ENCODE measurements around the gene KCNT2. TPM values are rescaled to one million over a fixed set of nuclear protein-coding genes. Genes with fewer than 3 reads are reported as not detected.

Gene KCNT2
- total and polyA plus RNA-seq, 4 donors: 11.2 to 43.1 (median 23.3) TPM

GRCh38 chr1:196214866-196215265 lies 393.4 kb downstream of the KCNT2 start:
- Histone ChIP-seq H3K4me3 (ENCODE audit: low read depth, low read length) (no peak overlapping the region), H3K4me1 (ENCODE audit: control insufficient read depth, insufficient read depth, low read length) (no peaks in the 10 kb centered on the region)
- WGBS (ENCODE audit: insufficient coverage): no CpG with 5 or more reads among the region's 2 CpGs

GRCh38 chr1:196209983-196210382 lies 398.3 kb downstream of the KCNT2 start:
- 100% methylated on average over 1 of the region's 2 CpGs for WGBS (ENCODE audit: insufficient coverage)
- Histone ChIP-seq H3K4me1 (ENCODE audit: control insufficient read depth, insufficient read depth, low read length) (no peaks in the 10 kb centered on the region), H3K36me3 (ENCODE audit: control insufficient read depth, insufficient read depth, low read length) (no peaks in the 10 kb centered on the region), H3K27me3 (ENCODE audit: control insufficient read depth, insufficient read depth, low read length) (no peaks in the 10 kb centered on the region), H3K9me3 (ENCODE audit: control insufficient read depth, insufficient read depth, low read length) (no peaks in the 10 kb centered on the region), H3K27ac (ENCODE audit: low read depth, low read length) (no peak overlapping the region), H3K4me3 (ENCODE audit: low read depth, low read length) (no peak overlapping the region)
- peak in 1 of 6 donors; percentile 72 for DNase-seq (ENCODE audit: low read depth in 4 of 6, low spot score in 6 of 6)

More at GRCh38 chr1:196214866-196215265, 393.4 kb downstream of the KCNT2 start:
- no peak for DNase-seq (ENCODE audit: low read depth in 4 of 6, low spot score in 6 of 6)
- Histone ChIP-seq H3K36me3 (ENCODE audit: control insufficient read depth, insufficient read depth, low read length) (no peaks in the 10 kb centered on the region), H3K27ac (ENCODE audit: low read depth, low read length) (no peak overlapping the region), H3K9me3 (ENCODE audit: control insufficient read depth, insufficient read depth, low read length) (no peaks in the 10 kb centered on the region), H3K27me3 (ENCODE audit: control insufficient read depth, insufficient read depth, low read length) (no peaks in the 10 kb centered on the region)

GRCh38 chr1:196209265-196209664 lies 399.0 kb downstream of the KCNT2 start:
- H3K27ac ChIP-seq (ENCODE audit: low read depth, low read length): no peak overlapping the region
- H3K36me3 ChIP-seq (ENCODE audit: control insufficient read depth, insufficient read depth, low read length): no peaks in the 10 kb centered on the region
- no CpG with 5 or more reads among the region's 3 CpGs for WGBS (ENCODE audit: insufficient coverage)
- no peaks in the 10 kb centered on the region for H3K9me3 ChIP-seq (ENCODE audit: control insufficient read depth, insufficient read depth, low read length)
- H3K4me1 ChIP-seq (ENCODE audit: control insufficient read depth, insufficient read depth, low read length): no peaks in the 10 kb centered on the region
- no peaks in the 10 kb centered on the region for H3K27me3 ChIP-seq (ENCODE audit: control insufficient read depth, insufficient read depth, low read length)
- DNase-seq (ENCODE audit: low read depth in 4 of 6, low spot score in 6 of 6): peak in 1 of 6 donors; percentile 67
- H3K4me3 ChIP-seq (ENCODE audit: low read depth, low read length): no peak overlapping the region

GRCh38 chr1:196207612-196208217 lies 400.5 kb downstream of the KCNT2 start:
- H3K4me3 ChIP-seq (ENCODE audit: low read depth, low read length): no peak overlapping the region
- DNase-seq (ENCODE audit: low read depth in 4 of 6, low spot score in 6 of 6): no peak
- H3K36me3 ChIP-seq (ENCODE audit: control insufficient read depth, insufficient read depth, low read length): no peaks in the 10 kb centered on the region
- H3K9me3 ChIP-seq (ENCODE audit: control insufficient read depth, insufficient read depth, low read length): no peaks in the 10 kb centered on the region
- no peaks in the 10 kb centered on the region for H3K4me1 ChIP-seq (ENCODE audit: control insufficient read depth, insufficient read depth, low read length)
- no peaks in the 10 kb centered on the region for H3K27me3 ChIP-seq (ENCODE audit: control insufficient read depth, insufficient read depth, low read length)
- H3K27ac ChIP-seq (ENCODE audit: low read depth, low read length): no peak overlapping the region
- WGBS (ENCODE audit: insufficient coverage): 89% methylated on average over 1 of the region's 3 CpGs

GRCh38 chr1:196205882-196206281 lies 402.4 kb downstream of the KCNT2 start:
- H3K4me3 ChIP-seq (ENCODE audit: low read depth, low read length): no peak overlapping the region
- no peak for DNase-seq (ENCODE audit: low read depth in 4 of 6, low spot score in 6 of 6)
- no peaks in the 10 kb centered on the region for H3K36me3 ChIP-seq (ENCODE audit: control insufficient read depth, insufficient read depth, low read length)
- WGBS (ENCODE audit: insufficient coverage): no CpG with 5 or more reads among the region's 2 CpGs
- no peaks in the 10 kb centered on the region for H3K4me1 ChIP-seq (ENCODE audit: control insufficient read depth, insufficient read depth, low read length)
- no peak overlapping the region for H3K27ac ChIP-seq (ENCODE audit: low read depth, low read length)
- no peaks in the 10 kb centered on the region for H3K27me3 ChIP-seq (ENCODE audit: control insufficient read depth, insufficient read depth, low read length)
- no peaks in the 10 kb centered on the region for H3K9me3 ChIP-seq (ENCODE audit: control insufficient read depth, insufficient read depth, low read length)

GRCh38 chr1:196196486-196196885 lies 411.8 kb downstream of the KCNT2 start:
- H3K9me3 ChIP-seq (ENCODE audit: control insufficient read depth, insufficient read depth, low read length): no peaks in the 10 kb centered on the region
- H3K4me1 ChIP-seq (ENCODE audit: control insufficient read depth, insufficient read depth, low read length): no peaks in the 10 kb centered on the region
- H3K27ac ChIP-seq (ENCODE audit: low read depth, low read length): no peak overlapping the region
- WGBS (ENCODE audit: insufficient coverage): no CpG with 5 or more reads among the region's 1 CpG
- H3K27me3 ChIP-seq (ENCODE audit: control insufficient read depth, insufficient read depth, low read length): no peaks in the 10 kb centered on the region
- DNase-seq (ENCODE audit: low read depth in 4 of 6, low spot score in 6 of 6): peak in 1 of 6 donors; percentile 20
- H3K36me3 ChIP-seq (ENCODE audit: control insufficient read depth, insufficient read depth, low read length): no peaks in the 10 kb centered on the region
- H3K4me3 ChIP-seq (ENCODE audit: low read depth, low read length): no peak overlapping the region

- Histone ChIP-seq H3K36me3 (ENCODE audit: control insufficient read depth, insufficient read depth, low read length) (no peaks in the 10 kb centered on the region), H3K9me3 (ENCODE audit: control insufficient read depth, insufficient read depth, low read length) (no peaks in the 10 kb centered on the region), H3K27ac (ENCODE audit: low read depth, low read length) (no peak overlapping the region), H3K27me3 (ENCODE audit: control insufficient read depth, insufficient read depth, low read length) (no peaks in the 10 kb centered on the region), H3K4me3 (ENCODE audit: low read depth, low read length) (no peak overlapping the region), H3K4me1 (ENCODE audit: control insufficient read depth, insufficient read depth, low read length) (no peaks in the 10 kb centered on the region)
- WGBS (ENCODE audit: insufficient coverage): no CpG with 5 or more reads among the region's 3 CpGs
- DNase-seq (ENCODE audit: low read depth in 4 of 6, low spot score in 6 of 6): no peak
These were observed 414.2 kb downstream of the KCNT2 start for GRCh38 chr1:196193896-196194559.

GRCh38 chr1:196183941-196184340 lies 424.3 kb downstream of the KCNT2 start:
- Histone ChIP-seq H3K27ac (ENCODE audit: low read depth, low read length) (no peak overlapping the region), H3K9me3 (ENCODE audit: control insufficient read depth, insufficient read depth, low read length) (no peaks in the 10 kb centered on the region), H3K27me3 (ENCODE audit: control insufficient read depth, insufficient read depth, low read length) (no peaks in the 10 kb centered on the region), H3K4me3 (ENCODE audit: low read depth, low read length) (no peak overlapping the region), H3K4me1 (ENCODE audit: control insufficient read depth, insufficient read depth, low read length) (no peaks in the 10 kb centered on the region), H3K36me3 (ENCODE audit: control insufficient read depth, insufficient read depth, low read length) (no peaks in the 10 kb centered on the region)
- no peak for DNase-seq (ENCODE audit: low read depth in 4 of 6, low spot score in 6 of 6)
- WGBS (ENCODE audit: insufficient coverage): no CpG with 5 or more reads among the region's 8 CpGs

- Histone ChIP-seq H3K4me1 (ENCODE audit: control insufficient read depth, insufficient read depth, low read length) (no peaks in the 10 kb centered on the region), H3K27me3 (ENCODE audit: control insufficient read depth, insufficient read depth, low read length) (no peaks in the 10 kb centered on the region), H3K27ac (ENCODE audit: low read depth, low read length) (no peak overlapping the region), H3K4me3 (ENCODE audit: low read depth, low read length) (no peak overlapping the region), H3K36me3 (ENCODE audit: control insufficient read depth, insufficient read depth, low read length) (no peaks in the 10 kb centered on the region), H3K9me3 (ENCODE audit: control insufficient read depth, insufficient read depth, low read length) (no peaks in the 10 kb centered on the region)
- no peak for DNase-seq (ENCODE audit: low read depth in 4 of 6, low spot score in 6 of 6)
These were observed 426.7 kb downstream of the KCNT2 start for GRCh38 chr1:196181594-196181878.

- Histone ChIP-seq H3K27ac (ENCODE audit: low read depth, low read length) (no peak overlapping the region), H3K9me3 (ENCODE audit: control insufficient read depth, insufficient read depth, low read length) (no peaks in the 10 kb centered on the region), H3K4me1 (ENCODE audit: control insufficient read depth, insufficient read depth, low read length) (no peaks in the 10 kb centered on the region), H3K27me3 (ENCODE audit: control insufficient read depth, insufficient read depth, low read length) (no peaks in the 10 kb centered on the region), H3K4me3 (ENCODE audit: low read depth, low read length) (no peak overlapping the region), H3K36me3 (ENCODE audit: control insufficient read depth, insufficient read depth, low read length) (no peaks in the 10 kb centered on the region)
- no peak for DNase-seq (ENCODE audit: low read depth in 4 of 6, low spot score in 6 of 6)
- WGBS (ENCODE audit: insufficient coverage): no CpG with 5 or more reads among the region's 1 CpG
These were observed 427.2 kb downstream of the KCNT2 start for GRCh38 chr1:196180847-196181593.

Measured in spinal cord (tissue), 10 donors.